Astrocyte of the cerebellum (primary cell): ENCODE results near the gene VSIG8.

Experiments
- DNase-seq: peaks from one replicate; pipeline ENCODE4 v3.0.0-alpha.2; 2011; ENCODE audit warnings: low read depth
- H3K4me3 ChIP-seq: 2 replicates; pipeline ENCODE4 v1.5.1; 2011; ENCODE audit warnings: mild to moderate bottlenecking, low read depth, low read length, moderate library complexity
- CTCF ChIP-seq: IDR thresholded peaks from 2 replicates; pipeline ENCODE4 v1.5.1; 2012; ENCODE audit warnings: low read length, low read depth, moderate library complexity, mild to moderate bottlenecking; ENCODE audit errors: missing control alignments
- in situ Hi-C: cut with HindIII; loops from 2 replicates; pipeline ENCODE4 v1.10.0; 2017; ENCODE audit warnings: low sequenced_read_pairs

Gene VSIG8

GRCh38 chr1:159829273-159829634, 33.2 kb downstream of the VSIG8 start:
- in situ Hi-C loops = no loop called here
- peak; percentile 33 for TF ChIP-seq CTCF
- DNase-seq = no peak

GRCh38 chr1:159828581-159829272, 33.7 kb downstream of the VSIG8 start:
- DNase-seq = no peak
- in situ Hi-C loops = no loop called here
- no peak for TF ChIP-seq CTCF
- H3K4me3 ChIP-seq = no peak overlapping the region

More at GRCh38 chr1:159829273-159829634, 33.2 kb downstream of the VSIG8 start:
- H3K4me3 ChIP-seq = no peak overlapping the region

GRCh38 chr1:159828176-159828575, 34.3 kb downstream of the VSIG8 start:
- no peak for TF ChIP-seq CTCF
- DNase-seq = no peak
- in situ Hi-C loops = no loop called here
- no peak overlapping the region for H3K4me3 ChIP-seq

- TF ChIP-seq CTCF = no peak
- no peak for DNase-seq
- no peak overlapping the region for H3K4me3 ChIP-seq
- in situ Hi-C loops = no loop called here
Observed at GRCh38 chr1:159827549-159827948, 34.9 kb downstream of the VSIG8 start.

- TF ChIP-seq CTCF = no peak
- H3K4me3 ChIP-seq = no peak overlapping the region
- in situ Hi-C loops = no loop called here
- no peak for DNase-seq
Observed at GRCh38 chr1:159827102-159827490, 35.4 kb downstream of the VSIG8 start.

- no peak within 1 kb of the TSS for H3K4me3 ChIP-seq
- in situ Hi-C loops = no loop called here
- no peak for DNase-seq
Observed at GRCh38 chr1:159826441-159827101, 35.9 kb downstream of the VSIG8 start, which contains the start of gene SLAMF8. Gene SLAMF8 (plus strand): TSS chr1:159826873. CDS start chr1:159826899, 26 bp downstream.

More at GRCh38 chr1:159826441-159827101, 35.9 kb downstream of the VSIG8 start, which contains the start of gene SLAMF8:
- TF ChIP-seq CTCF = no peak
